ENCODE data around the gene HSD17B1. TPM values are rescaled to one million over a fixed set of nuclear protein-coding genes. Genes with fewer than 3 reads are reported as not detected.

Gene HSD17B1
- total RNA-seq, 4 donors from 2014 or later = 3.0 to 11.8 (median 6.6) TPM

- H3K4me1 ChIP-seq = peaks cover 36 to 73% (median 68%) of the 10 kb centered on the region in 3 donors
- no peak for TF ChIP-seq POLR2A (IDR thresholded peaks at IDR 0.05)
- TF ChIP-seq CTCF (IDR thresholded peaks at IDR 0.05) = no peak
- intact Hi-C loops (cut with DNase I) = loop anchor here (5.0 to 10.0 kb wide), 2 partner anchors 95 to 198 kb away; partner anchors contain the start of gene CAVIN1
- no peak overlapping the region for H3K4me3 ChIP-seq
- H3K27ac ChIP-seq = peak overlapping the region; percentile 79 to 97 (median 91)
- no peaks in the 10 kb centered on the region for H3K27me3 ChIP-seq
- 39 to 58% methylated on average over 9 to 10 of the region's 12 CpGs for WGBS, 2 donors
- no peaks in the 10 kb centered on the region for H3K9me3 ChIP-seq
- no peak for DNase-seq
- peaks cover 0 to 50% (median 9%) of the 10 kb centered on the region in 3 donors for H3K36me3 ChIP-seq
Measured at GRCh38 chr17:42519546-42520491, 32.9 kb upstream of the HSD17B1 start.

GRCh38 chr17:42520540-42520951, 32.2 kb upstream of the HSD17B1 start:
- no peaks in the 10 kb centered on the region for H3K9me3 ChIP-seq
- no peaks in the 10 kb centered on the region for H3K27me3 ChIP-seq
- no peak overlapping the region for H3K4me3 ChIP-seq
- peak overlapping the region; percentile 79 to 97 (median 91) for H3K27ac ChIP-seq
- peaks cover 36 to 80% (median 68%) of the 10 kb centered on the region in 3 donors for H3K4me1 ChIP-seq
- peaks cover 0 to 42% (median 8%) of the 10 kb centered on the region in 3 donors for H3K36me3 ChIP-seq
- TF ChIP-seq POLR2A (IDR thresholded peaks at IDR 0.05) = no peak
- TF ChIP-seq CTCF (IDR thresholded peaks at IDR 0.05) = no peak
- no peak for DNase-seq
- intact Hi-C loops (cut with DNase I) = no loop called here
- 44 to 61% methylated on average over 6 of the region's 9 CpGs for WGBS, 2 donors

- intact Hi-C loops (cut with DNase I) = no loop called here
- peaks cover 36 to 85% (median 68%) of the 10 kb centered on the region in 3 donors for H3K4me1 ChIP-seq
Measured at GRCh38 chr17:42521036-42521435, 31.7 kb upstream of the HSD17B1 start.

GRCh38 chr17:42521666-42522262, 31.0 kb upstream of the HSD17B1 start:
- Histone ChIP-seq H3K4me1 (peaks cover 36 to 84% (median 66%) of the 10 kb centered on the region in 3 donors), H3K27ac (peak overlapping the region; percentile 79 to 97 (median 91)), H3K36me3 (peaks cover 0 to 30% (median 8%) of the 10 kb centered on the region in 3 donors), H3K4me3 (no peak overlapping the region), H3K27me3 (no peaks in the 10 kb centered on the region), H3K9me3 (no peaks in the 10 kb centered on the region)
- DNase-seq = no peak
- WGBS, 2 donors = 61% methylated on average over 3 to 5 of the region's 11 CpGs
- intact Hi-C loops (cut with DNase I) = no loop called here
- no peak for TF ChIP-seq POLR2A (IDR thresholded peaks at IDR 0.05)
- TF ChIP-seq CTCF (IDR thresholded peaks at IDR 0.05) = no peak

More at GRCh38 chr17:42521036-42521435, 31.7 kb upstream of the HSD17B1 start:
- no peak for DNase-seq
- no peak overlapping the region for H3K4me3 ChIP-seq
- H3K27ac ChIP-seq = peak overlapping the region; percentile 79 to 97 (median 91)
- TF ChIP-seq CTCF (IDR thresholded peaks at IDR 0.05) = no peak
- no peak for TF ChIP-seq POLR2A (IDR thresholded peaks at IDR 0.05)
- H3K9me3 ChIP-seq = no peaks in the 10 kb centered on the region
- H3K27me3 ChIP-seq = no peaks in the 10 kb centered on the region
- WGBS, 2 donors = 41 to 77% methylated on average over 6 to 8 of the region's 8 CpGs
- peaks cover 0 to 37% (median 8%) of the 10 kb centered on the region in 3 donors for H3K36me3 ChIP-seq
